IMR-90 (cell line): ENCODE measurements around the gene NCS1. TPM values are rescaled to one million over a fixed set of nuclear protein-coding genes. Genes with fewer than 3 reads are reported as not detected.
A peak's percentile ranks its signal among the peaks of the same experiment; 100 is the strongest.

Experiments
- ATAC-seq: fragments of 200-7000 bp; cut with Tn5 transposase; 2 replicates; pipeline ENCODE4 v1.9.1; 2020; ENCODE audit warnings: low read depth, mild to moderate bottlenecking, moderate library complexity
- BruUV-seq: library from RNA; stranded (reverse); fragments of 400-500 nt; replicated peaks from 2 replicates; lab custom pipeline; 2021; lab: Mats Ljungman, UMichigan
- CTCF ChIA-PET: fragments of 300-600 bp; formaldehyde crosslinking; extraction: SDS; loops from one replicate; lab custom pipeline; 2021; ENCODE audit warnings: antibody characterized with exemption; lab: Yijun Ruan, JAX
- POLR2A ChIA-PET: fragments of 300-600 bp; sonication (Branson Sonifier 250); formaldehyde crosslinking; loops from one replicate; lab custom pipeline; 2022; ENCODE audit warnings: antibody characterized with exemption; ENCODE audit not compliant: unreplicated experiment; lab: Charles Lee
- DNase-seq: peaks from one replicate; pipeline ENCODE4 v3.0.0; 2013
- H2AFZ ChIP-seq: replicated peaks from 2 replicates; pipeline ENCODE3; 2013; ENCODE audit warnings: low read length, mild to moderate bottlenecking; ENCODE audit not compliant: poor library complexity
- H2AK5ac ChIP-seq: 2 replicates; pipeline ENCODE4 v1.6.1; 2013; ENCODE audit warnings: low read depth, low read length, inconsistent platforms
- H2AK9ac ChIP-seq: replicated peaks from 2 replicates; pipeline ENCODE3; 2013; ENCODE audit warnings: mild to moderate bottlenecking, low read depth, low read length, moderate library complexity; ENCODE audit not compliant: poor library complexity
- H2BK120ac ChIP-seq: 2 replicates; pipeline ENCODE4 v1.6.1; 2013; ENCODE audit warnings: low read depth, low read length, inconsistent platforms
- H2BK15ac ChIP-seq: 3 replicates; pipeline ENCODE4 v1.6.1; 2013; ENCODE audit warnings: low read depth, low read length, inconsistent platforms
- H2BK20ac ChIP-seq: 2 replicates; pipeline ENCODE4 v1.6.1; 2013; ENCODE audit warnings: low read depth, mild to moderate bottlenecking, inconsistent platforms, low read length, moderate library complexity
- H2BK5ac ChIP-seq: 2 replicates; pipeline ENCODE4 v1.6.1; 2013; ENCODE audit warnings: mild to moderate bottlenecking, low read depth, low read length, inconsistent platforms; ENCODE audit not compliant: poor library complexity, severe bottlenecking
- H3K14ac ChIP-seq: replicated peaks from 2 replicates; pipeline ENCODE4 v1.6.1; 2013; ENCODE audit warnings: low read depth, low read length, inconsistent platforms
- H3K18ac ChIP-seq: 2 replicates; pipeline ENCODE4 v1.6.1; 2013; ENCODE audit warnings: low read depth, low read length, control low read depth
- H3K23ac ChIP-seq: 2 replicates; pipeline ENCODE4 v1.6.1; 2013; ENCODE audit warnings: low read depth, low read length, inconsistent platforms
- H3K27ac ChIP-seq: 2 replicates; pipeline ENCODE4 v1.5.1; 2013; ENCODE audit warnings: mild to moderate bottlenecking, control low read depth, low read length; ENCODE audit not compliant: insufficient read depth
- H3K27me3 ChIP-seq: 2 replicates; pipeline ENCODE4 v1.6.1; 2013; ENCODE audit warnings: low read length; ENCODE audit not compliant: control insufficient read depth, insufficient read depth
- H3K36me3 ChIP-seq: 2 replicates; pipeline ENCODE4 v1.6.1; 2013; ENCODE audit warnings: low read length, mixed read lengths; ENCODE audit not compliant: control insufficient read depth, insufficient read depth
- H3K4ac ChIP-seq: 2 replicates; pipeline ENCODE4 v1.6.1; 2013; ENCODE audit warnings: low read depth, low read length, inconsistent platforms
- H3K4me1 ChIP-seq: 2 replicates; pipeline ENCODE4 v1.6.1; 2013; ENCODE audit warnings: low read length, mixed read lengths; ENCODE audit not compliant: control insufficient read depth, insufficient read depth
- H3K4me2 ChIP-seq: 2 replicates; pipeline ENCODE4 v1.6.1; 2013; ENCODE audit warnings: low read depth, mild to moderate bottlenecking, control low read depth, low read length, moderate library complexity
- H3K4me3 ChIP-seq: 2 replicates; pipeline ENCODE4 v1.5.1; 2013; ENCODE audit warnings: low read depth, mild to moderate bottlenecking, control low read depth, low read length, moderate library complexity; ENCODE audit not compliant: insufficient read depth
- H3K56ac ChIP-seq: 2 replicates; pipeline ENCODE4 v1.6.1; 2013; ENCODE audit warnings: low read length, inconsistent platforms; ENCODE audit not compliant: insufficient read depth; ENCODE audit errors: extremely low read depth
- H3K79me1 ChIP-seq, 2 experiments: 2 replicates each; pipeline ENCODE4 v1.6.1; 2013; ENCODE audit warnings: low read length in 2 of 2, inconsistent platforms in 1 of 2, low read depth in 1 of 2
- H3K9ac ChIP-seq: 2 replicates; pipeline ENCODE4 v1.6.1; 2013; ENCODE audit warnings: low read depth, low read length, control low read depth
- H3K9me1 ChIP-seq: 2 replicates; pipeline ENCODE4 v1.6.1; 2013; ENCODE audit warnings: low read length, inconsistent platforms; ENCODE audit not compliant: insufficient read depth
- H3K9me3 ChIP-seq: 2 replicates; pipeline ENCODE4 v1.6.1; 2013; ENCODE audit warnings: low read length; ENCODE audit not compliant: control insufficient read depth, insufficient read depth
- H4K20me1 ChIP-seq: 2 replicates; pipeline ENCODE4 v1.6.1; 2013; ENCODE audit warnings: low read length, inconsistent platforms; ENCODE audit not compliant: insufficient read depth
- H4K5ac ChIP-seq: 2 replicates; pipeline ENCODE4 v1.6.1; 2013; ENCODE audit warnings: mild to moderate bottlenecking, low read depth, low read length, control low read depth
- H4K8ac ChIP-seq, 2 experiments: 2 replicates each; pipeline ENCODE4 v1.6.1; 2013; ENCODE audit warnings: low read depth in 2 of 2, low read length in 2 of 2, control low read depth in 1 of 2, inconsistent platforms in 1 of 2
- H4K91ac ChIP-seq: 2 replicates; pipeline ENCODE4 v1.6.1; 2013; ENCODE audit warnings: low read depth, low read length, inconsistent platforms; ENCODE audit not compliant: insufficient read depth
- FOS ChIP-seq: fragments of 150-350 bp; IDR thresholded peaks from 2 replicates; pipeline ENCODE4 v1.6.1; 2016; ENCODE audit warnings: low read depth, low read length
- USF2 ChIP-seq: fragments of 150-350 bp; IDR thresholded peaks from 2 replicates; pipeline ENCODE4 v1.6.1; 2017; ENCODE audit warnings: mild to moderate bottlenecking, antibody characterized with exemption, low read length, low read depth
- WGBS, 2 experiments: methylation state at CpG; one replicate each; pipeline versions ENCODE4 v1.1.5 to v1.1.7; 2013; ENCODE audit warnings: missing lambda C conversion rate in 2 of 2; ENCODE audit not compliant: insufficient read length in 1 of 2; ENCODE audit errors: extremely low coverage in 2 of 2; 5-methylcytosine and 5-hydroxymethylcytosine counted together
- dilution Hi-C: fragments of 300-500 bp; cut with HindIII; formaldehyde crosslinking; loops from one replicate; pipeline ENCODE4 v1.14.3; 2018; ENCODE audit warnings: low sequenced_read_pairs; ENCODE audit not compliant: unreplicated experiment
- in situ Hi-C: fragments of 300-500 bp; cut with MboI; formaldehyde crosslinking; loops from 3 replicates; pipeline ENCODE4 v1.14.3; 2019; ENCODE audit warnings: low sequenced_read_pairs, inconsistent platforms, mixed read lengths
- intact Hi-C: fragments of 100-400 bp; cut with micrococcal nuclease; formaldehyde crosslinking; loops from 2 replicates; pipeline ENCODE4 v1.10.0; 2022
- polyA plus RNA-seq, 3 experiments: library from polyadenylated mRNA; depleted of rRNA; stranded (reverse); fragments of >200 nt; gene quantifications; 2 replicates each; pipeline ENCODE4 v1.2.3, GENCODE V29; 2012; ENCODE audit warnings: low replicate concordance in 1 of 3
- total RNA-seq: library from RNA; depleted of rRNA; stranded (reverse); fragments of >200 nt; gene quantifications from 2 replicates; pipeline ENCODE4 v1.2.3, GENCODE V29; 2012

NCS1 gene
- total and polyA plus RNA-seq, 2 of the 4 experiments (the other 2 are of a cell fraction): 41.0 to 60.5 TPM

- Histone ChIP-seq H2AK5ac (peak overlapping the region; percentile 15; the same call in 1 of the 2 replicates), H3K9me1 (peaks cover 11% of the 10 kb centered on the region), H3K79me1 (peaks cover 25 to 90% of the 10 kb centered on the region in 2 experiments), H3K27me3 (no peaks in the 10 kb centered on the region), H4K91ac (no peak overlapping the region), H2BK15ac (no peak overlapping the region), H3K56ac (no peak overlapping the region), H4K20me1 (peaks cover 54% of the 10 kb centered on the region), H3K27ac (no peak overlapping the region), H3K4ac (no peak overlapping the region), H2BK5ac (no peak overlapping the region), H3K4me3 (no peak overlapping the region), H3K4me1 (peaks cover 28% of the 10 kb centered on the region), H2AFZ (peak overlapping the region; percentile 29), H3K18ac (no peak overlapping the region), H3K9me3 (no peaks in the 10 kb centered on the region), H3K14ac (no peak overlapping the region), H2AK9ac (no peak overlapping the region), H2BK20ac (no peak overlapping the region), H2BK120ac (no peak overlapping the region), H3K36me3 (peaks cover 15% of the 10 kb centered on the region), H4K8ac (no peak overlapping the region; a peak in 1 of 4 replicates), H3K23ac (no peak overlapping the region), H4K5ac (no peak overlapping the region), H3K9ac (no peak overlapping the region), H3K4me2 (no peak overlapping the region)
- ATAC-seq: peak; percentile 40; the same call in 1 of the 2 replicates
- WGBS, 2 experiments: 91% methylated on average over 4 of the region's 16 CpGs; no CpG with 5 or more reads in 1 of the 2 experiments
- dilution Hi-C loops (no loop called here), intact Hi-C loops (no loop called here), in situ Hi-C loops (no loop called here)
- ChIA-PET CTCF (no interaction called here), POLR2A (no interaction called here)
- DNase-seq: peak; percentile 56
- TF ChIP-seq FOS: no peak
- TF ChIP-seq USF2: peak; percentile 60; the same call in 1 of the 2 replicates
- no TSS peak for BruUV-seq
Measured at GRCh38 chr9:130215341-130216119, 43.3 kb downstream of the NCS1 start.
